ENCODE measurements around the gene PRF1.

Gene PRF1

DNA sequence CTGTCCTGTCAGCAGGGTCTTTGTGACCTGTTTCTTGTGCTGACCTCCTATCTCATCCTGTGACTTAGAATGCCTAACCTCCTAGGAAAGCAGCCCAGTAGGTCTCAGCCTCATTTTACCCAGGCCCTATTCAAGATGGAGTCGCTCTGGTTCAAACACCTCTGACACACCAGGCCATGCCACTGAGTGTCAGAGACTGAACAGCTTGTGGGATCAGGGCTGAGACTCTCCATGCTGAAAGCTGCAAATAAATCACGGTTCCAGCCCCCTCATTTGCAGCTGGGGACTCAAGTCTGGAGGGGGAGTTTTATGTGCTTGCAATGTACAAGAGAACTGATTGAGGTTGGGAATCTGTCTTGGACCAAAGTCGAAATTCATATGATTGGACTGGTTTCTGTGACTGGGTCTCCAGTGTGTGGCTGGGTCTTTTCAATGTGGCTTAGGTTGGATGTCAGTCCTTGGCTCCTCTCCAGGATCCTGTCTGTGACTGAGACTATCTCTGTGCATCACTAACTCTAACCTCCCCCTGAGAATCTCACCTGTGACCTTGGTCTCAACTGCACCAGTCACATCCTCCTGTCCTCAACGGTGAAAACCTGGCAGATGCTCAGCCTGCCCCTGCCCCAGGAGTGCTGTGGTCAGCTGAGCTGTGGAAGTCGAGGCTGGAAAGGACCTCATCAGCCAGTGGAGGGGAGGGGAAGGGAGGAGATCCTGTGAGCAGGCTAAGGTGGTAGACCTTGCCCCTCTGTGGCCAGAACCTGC, 11.7 kb downstream of the PRF1 start:
- no peak for TF ChIP-seq ZFX (IDR thresholded peaks at IDR 0.05; ENCODE audit: borderline replicate concordance)
- TF ChIP-seq, protein P1, sequence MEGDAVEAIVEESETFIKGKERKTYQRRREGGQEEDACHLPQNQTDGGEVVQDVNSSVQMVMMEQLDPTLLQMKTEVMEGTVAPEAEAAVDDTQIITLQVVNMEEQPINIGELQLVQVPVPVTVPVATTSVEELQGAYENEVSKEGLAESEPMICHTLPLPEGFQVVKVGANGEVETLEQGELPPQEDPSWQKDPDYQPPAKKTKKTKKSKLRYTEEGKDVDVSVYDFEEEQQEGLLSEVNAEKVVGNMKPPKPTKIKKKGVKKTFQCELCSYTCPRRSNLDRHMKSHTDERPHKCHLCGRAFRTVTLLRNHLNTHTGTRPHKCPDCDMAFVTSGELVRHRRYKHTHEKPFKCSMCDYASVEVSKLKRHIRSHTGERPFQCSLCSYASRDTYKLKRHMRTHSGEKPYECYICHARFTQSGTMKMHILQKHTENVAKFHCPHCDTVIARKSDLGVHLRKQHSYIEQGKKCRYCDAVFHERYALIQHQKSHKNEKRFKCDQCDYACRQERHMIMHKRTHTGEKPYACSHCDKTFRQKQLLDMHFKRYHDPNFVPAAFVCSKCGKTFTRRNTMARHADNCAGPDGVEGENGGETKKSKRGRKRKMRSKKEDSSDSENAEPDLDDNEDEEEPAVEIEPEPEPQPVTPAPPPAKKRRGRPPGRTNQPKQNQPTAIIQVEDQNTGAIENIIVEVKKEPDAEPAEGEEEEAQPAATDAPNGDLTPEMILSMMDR (IDR thresholded peaks at IDR 0.05): no peak
- no peak overlapping the region for H3K27ac ChIP-seq

DNA sequence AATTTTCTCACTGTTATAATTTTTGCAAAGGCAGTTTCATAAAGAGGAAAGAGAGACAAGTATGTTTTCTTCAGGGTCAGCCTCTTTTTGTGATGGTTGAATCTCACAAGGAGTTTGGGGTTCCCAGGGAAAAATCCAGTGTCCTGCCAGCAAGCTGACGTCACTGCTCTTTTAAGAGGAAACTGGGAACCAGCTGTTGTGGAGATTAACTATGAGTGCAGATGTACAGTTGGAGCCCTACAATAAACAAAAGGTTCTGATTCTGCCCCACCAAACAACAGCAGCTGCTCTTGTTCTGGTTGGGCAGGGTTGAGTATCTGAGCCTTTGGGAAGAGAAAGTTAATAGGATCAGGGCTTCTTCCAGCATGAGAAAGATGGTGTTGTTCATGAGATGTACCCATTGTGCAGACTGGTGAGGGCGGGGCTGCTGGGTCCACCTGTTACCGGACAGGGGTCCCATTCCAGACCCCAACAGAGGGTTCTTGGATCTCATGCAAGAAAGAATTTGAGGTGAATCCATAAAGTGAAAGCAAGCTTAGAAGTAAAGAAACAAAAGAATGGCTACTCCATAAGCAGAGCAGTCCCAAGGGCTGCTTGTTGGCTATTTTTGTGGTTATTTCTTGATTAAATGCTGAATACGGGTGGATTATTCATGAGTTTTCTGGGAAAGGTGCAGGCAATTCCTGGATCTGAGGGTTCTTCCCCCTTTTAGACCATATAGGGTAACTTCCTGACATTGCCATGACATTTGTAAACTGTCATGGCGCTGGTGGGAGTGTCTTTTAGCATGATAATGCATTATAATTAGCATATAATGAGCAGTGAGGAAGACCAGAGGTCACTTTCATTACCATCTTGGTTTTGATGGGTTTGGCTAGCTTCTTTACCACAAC, 12.5 kb downstream of the PRF1 start:
- no peak overlapping the region for H3K27ac ChIP-seq
- TF ChIP-seq, protein P1 (IDR thresholded peaks at IDR 0.05): no peak
- TF ChIP-seq ZFX (IDR thresholded peaks at IDR 0.05; ENCODE audit: borderline replicate concordance): no peak

DNA sequence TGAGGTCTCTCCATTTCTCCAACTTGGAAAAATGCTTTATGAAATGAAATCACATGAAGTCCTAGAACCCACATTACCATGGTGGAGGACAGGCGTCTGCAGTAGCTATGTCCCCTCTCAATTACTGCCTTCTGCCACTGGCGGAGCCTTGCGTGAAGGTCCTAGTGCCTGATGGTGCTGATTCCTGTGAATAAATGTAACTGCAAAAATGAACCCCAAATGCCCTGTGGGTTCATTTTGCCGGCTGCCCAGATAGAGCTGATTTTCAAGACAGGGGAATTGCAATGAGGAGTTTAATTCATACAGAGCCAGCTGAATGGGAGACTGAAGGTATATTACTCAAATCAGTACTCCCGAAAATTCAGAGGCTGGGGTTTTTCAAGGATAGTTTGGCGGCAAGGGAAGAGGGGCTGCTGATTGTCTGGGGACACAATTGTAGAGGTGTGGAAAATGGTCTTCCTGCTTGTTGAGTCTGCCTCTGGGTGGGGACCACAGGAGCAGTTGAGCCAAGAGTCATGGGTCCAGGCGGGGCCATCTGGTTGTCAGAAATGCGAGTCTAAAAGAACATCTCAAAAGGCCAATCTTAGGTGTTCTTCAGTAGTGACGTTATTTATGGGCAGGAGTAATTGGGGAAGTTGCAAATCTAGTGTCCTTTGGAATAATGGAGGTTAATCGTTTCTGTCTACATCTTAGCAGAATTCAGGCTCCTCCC, 13.5 kb downstream of the PRF1 start:
- TF ChIP-seq, protein P1 (IDR thresholded peaks at IDR 0.05): no peak
- TF ChIP-seq ZFX (IDR thresholded peaks at IDR 0.05; ENCODE audit: borderline replicate concordance): no peak

DNA sequence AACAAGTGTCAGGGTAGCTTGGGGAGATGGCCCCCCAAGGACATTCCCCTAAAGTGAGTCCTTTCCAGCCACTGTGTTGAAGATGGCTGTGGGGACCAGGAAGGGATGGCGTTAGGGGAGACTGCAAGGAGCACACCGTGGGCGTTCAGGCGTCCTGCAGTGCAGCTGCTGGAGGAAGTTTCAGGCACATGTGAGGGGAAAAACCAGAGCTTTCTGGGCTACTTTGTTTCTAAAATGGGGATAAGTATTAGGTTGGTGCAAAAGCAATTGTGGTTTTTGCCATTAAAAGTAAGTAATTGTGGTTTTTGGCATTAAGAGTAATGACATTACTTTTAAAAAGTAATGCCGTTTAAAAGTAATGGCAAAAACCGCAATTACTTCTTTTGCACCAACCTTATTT, 14.3 kb downstream of the PRF1 start:
- H3K27ac ChIP-seq: no peak overlapping the region
- TF ChIP-seq, protein P1 (IDR thresholded peaks at IDR 0.05): no peak
- TF ChIP-seq ZFX (IDR thresholded peaks at IDR 0.05; ENCODE audit: borderline replicate concordance): no peak

More for the DNA sequence above, 13.5 kb downstream of the PRF1 start:
- no peak overlapping the region for H3K27ac ChIP-seq

DNA sequence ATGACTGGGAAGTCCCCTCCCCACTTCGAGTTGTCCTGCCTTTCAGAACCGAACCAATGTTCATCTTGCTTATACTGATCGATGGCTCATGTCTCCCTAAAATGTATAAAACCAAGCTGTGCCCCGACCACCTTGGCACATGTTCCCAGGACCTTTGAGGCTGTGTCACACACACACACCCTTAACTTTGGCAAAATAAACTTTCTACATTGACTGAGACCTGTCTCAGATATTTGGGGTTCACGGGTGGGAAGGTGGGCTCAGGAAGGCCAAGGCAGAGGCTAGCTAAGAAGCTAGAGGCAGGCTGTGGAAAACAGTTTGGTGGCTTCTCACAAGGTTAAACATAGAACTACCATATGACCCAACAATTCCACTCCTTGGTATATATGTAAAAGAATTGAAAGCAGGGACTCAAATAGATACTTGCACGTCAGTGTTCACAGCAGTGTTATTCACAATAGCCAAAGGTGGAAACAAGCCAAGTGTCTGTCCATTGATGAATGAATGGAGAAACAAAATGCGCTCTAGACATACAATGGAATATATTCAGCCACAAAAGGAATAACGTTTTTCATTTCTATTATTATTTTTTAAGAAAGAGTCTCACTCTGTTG, 15.4 kb downstream of the PRF1 start:
- no peak overlapping the region for H3K27ac ChIP-seq

DNA sequence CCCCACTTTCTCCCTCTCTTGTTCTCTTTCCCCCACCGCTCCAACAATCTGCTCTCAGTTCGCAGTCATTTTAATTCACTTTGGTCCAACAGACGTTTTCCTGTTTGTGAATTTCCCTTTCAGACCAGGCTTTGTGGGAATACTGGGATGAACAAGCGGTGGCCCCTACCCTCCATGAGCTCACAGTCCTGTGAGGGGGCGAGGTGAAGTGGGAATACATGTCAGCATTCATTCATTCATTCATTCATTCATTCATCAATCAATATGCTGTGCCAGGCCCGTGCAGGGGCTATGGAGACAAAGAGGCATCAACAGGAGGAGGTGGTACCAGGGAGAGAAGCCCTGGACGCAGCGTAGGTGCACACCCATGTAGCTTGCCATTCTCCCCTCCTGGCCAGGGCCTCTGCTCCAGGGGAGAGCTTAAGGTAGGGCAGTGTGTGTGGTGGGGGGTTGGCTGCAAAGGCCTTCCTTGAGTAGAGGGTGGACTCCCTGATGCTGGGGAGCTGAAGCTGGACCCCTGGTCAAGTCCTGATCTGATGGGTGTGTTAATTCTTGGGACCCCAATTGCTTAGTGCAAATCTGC, 16.1 kb downstream of the PRF1 start:
- H3K27ac ChIP-seq: no peak overlapping the region
- TF ChIP-seq ZFX (IDR thresholded peaks at IDR 0.05; ENCODE audit: borderline replicate concordance): no peak
- TF ChIP-seq, protein P1 (IDR thresholded peaks at IDR 0.05): no peak

More for the DNA sequence above, 15.4 kb downstream of the PRF1 start:
- no peak for TF ChIP-seq ZFX (IDR thresholded peaks at IDR 0.05; ENCODE audit: borderline replicate concordance)
- TF ChIP-seq, protein P1 (IDR thresholded peaks at IDR 0.05): no peak
